ENCODE results near the gene RNF26. TPM values are rescaled to one million over a fixed set of nuclear protein-coding genes. Genes with fewer than 3 reads are reported as not detected.

RNF26 gene
- total and polyA plus RNA-seq, 8 donors, result 22.0 to 37.0 (median 28.4) TPM

GRCh38 chr11:119300198-119300964, 33.9 kb upstream of the RNF26 start:
- intact Hi-C loops (cut with DNase I), result no loop called here
- Histone ChIP-seq H3K27ac (no peak overlapping the region), H3K9me3 (no peaks in the 10 kb centered on the region), H3K4me3 (no peak overlapping the region), H3K4me1 (peaks cover 0 to 3% of the 10 kb centered on the region in 2 donors), H3K36me3 (peaks cover 0 to 98% of the 10 kb centered on the region in 2 donors), H3K27me3 (no peaks in the 10 kb centered on the region)
- no peak for TF ChIP-seq CTCF (IDR thresholded peaks at IDR 0.05)
- DNase-seq, result no peak
- ATAC-seq, result no peak

- H3K9me3 ChIP-seq, result no peaks in the 10 kb centered on the region
- H3K27ac ChIP-seq, result no peak overlapping the region
- H3K4me1 ChIP-seq, result peaks cover 0 to 2% of the 10 kb centered on the region in 2 donors
- no peak for DNase-seq
- H3K27me3 ChIP-seq, result no peaks in the 10 kb centered on the region
- TF ChIP-seq CTCF (IDR thresholded peaks at IDR 0.05), result no peak
- no peak for ATAC-seq
- intact Hi-C loops (cut with DNase I), result no loop called here
- peaks cover 0 to 97% of the 10 kb centered on the region in 2 donors for H3K36me3 ChIP-seq
- H3K4me3 ChIP-seq, result no peak overlapping the region
These were observed 31.1 kb upstream of the RNF26 start for GRCh38 chr11:119303227-119303718.

GRCh38 chr11:119305556-119306372, 28.6 kb upstream of the RNF26 start:
- TF ChIP-seq CTCF (IDR thresholded peaks at IDR 0.05), result no peak
- no peaks in the 10 kb centered on the region for H3K27me3 ChIP-seq
- H3K4me1 ChIP-seq, result no peaks in the 10 kb centered on the region
- H3K36me3 ChIP-seq, result peaks cover 0 to 95% of the 10 kb centered on the region in 2 donors
- intact Hi-C loops (cut with DNase I), result no loop called here
- DNase-seq, result no peak
- ATAC-seq, result no peak
- no peaks in the 10 kb centered on the region for H3K9me3 ChIP-seq
- no peak overlapping the region for H3K4me3 ChIP-seq
- no peak overlapping the region for H3K27ac ChIP-seq

- Histone ChIP-seq H3K27ac (peak overlapping the region in 1 of 2 donors; percentile 2), H3K9me3 (no peaks in the 10 kb centered on the region), H3K27me3 (no peaks in the 10 kb centered on the region), H3K4me1 (peaks cover 0 to 3% of the 10 kb centered on the region in 2 donors), H3K36me3 (peaks cover 0 to 95% of the 10 kb centered on the region in 2 donors), H3K4me3 (no peak overlapping the region)
- intact Hi-C loops (cut with DNase I), result no loop called here
- no peak for TF ChIP-seq CTCF (IDR thresholded peaks at IDR 0.05)
- ATAC-seq, result no peak
- no peak for DNase-seq
These were observed 27.9 kb upstream of the RNF26 start for GRCh38 chr11:119306373-119306890.

- ATAC-seq (no peak), DNase-seq (no peak)
- Histone ChIP-seq H3K27me3 (no peaks in the 10 kb centered on the region), H3K4me1 (peaks cover 0 to 4% of the 10 kb centered on the region in 2 donors), H3K4me3 (no peak overlapping the region), H3K27ac (peak overlapping the region in 1 of 2 donors; percentile 2), H3K9me3 (no peaks in the 10 kb centered on the region), H3K36me3 (peaks cover 0 to 92% of the 10 kb centered on the region in 2 donors)
- intact Hi-C loops (cut with DNase I), result no loop called here
- TF ChIP-seq CTCF (IDR thresholded peaks at IDR 0.05), result no peak
These were observed 27.1 kb upstream of the RNF26 start for GRCh38 chr11:119307219-119307618.
